Measurements from ENCODE around the gene CARD10.

- no peak for TF ChIP-seq CTCF (IDR thresholded peaks at IDR 0.05)
- TF ChIP-seq MAX (IDR thresholded peaks at IDR 0.05; ENCODE audit: low read depth) = no peak
- no peak for TF ChIP-seq POLR2AphosphoS5 (IDR thresholded peaks at IDR 0.05; ENCODE audit: low read depth, low read length)
- no peak for TF ChIP-seq MXI1 (IDR thresholded peaks at IDR 0.05; ENCODE audit: low read depth, low read length)
- TF ChIP-seq JUND (IDR thresholded peaks at IDR 0.05) = no peak
- no peak for TF ChIP-seq RAD21 (IDR thresholded peaks at IDR 0.05; ENCODE audit: low read length)
- TF ChIP-seq FOXM1 (IDR thresholded peaks at IDR 0.05; ENCODE audit: low read depth) = no peak
- no peak for TF ChIP-seq RFX5 (IDR thresholded peaks at IDR 0.05; ENCODE audit: low read length)
- no peak for TF ChIP-seq GABPA (IDR thresholded peaks at IDR 0.05; ENCODE audit: low read depth)
- TF ChIP-seq, protein P1, sequence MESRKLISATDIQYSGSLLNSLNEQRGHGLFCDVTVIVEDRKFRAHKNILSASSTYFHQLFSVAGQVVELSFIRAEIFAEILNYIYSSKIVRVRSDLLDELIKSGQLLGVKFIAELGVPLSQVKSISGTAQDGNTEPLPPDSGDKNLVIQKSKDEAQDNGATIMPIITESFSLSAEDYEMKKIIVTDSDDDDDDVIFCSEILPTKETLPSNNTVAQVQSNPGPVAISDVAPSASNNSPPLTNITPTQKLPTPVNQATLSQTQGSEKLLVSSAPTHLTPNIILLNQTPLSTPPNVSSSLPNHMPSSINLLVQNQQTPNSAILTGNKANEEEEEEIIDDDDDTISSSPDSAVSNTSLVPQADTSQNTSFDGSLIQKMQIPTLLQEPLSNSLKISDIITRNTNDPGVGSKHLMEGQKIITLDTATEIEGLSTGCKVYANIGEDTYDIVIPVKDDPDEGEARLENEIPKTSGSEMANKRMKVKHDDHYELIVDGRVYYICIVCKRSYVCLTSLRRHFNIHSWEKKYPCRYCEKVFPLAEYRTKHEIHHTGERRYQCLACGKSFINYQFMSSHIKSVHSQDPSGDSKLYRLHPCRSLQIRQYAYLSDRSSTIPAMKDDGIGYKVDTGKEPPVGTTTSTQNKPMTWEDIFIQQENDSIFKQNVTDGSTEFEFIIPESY (IDR thresholded peaks at IDR 0.05; ENCODE audit: borderline replicate concordance, low read depth) = no peak
Measured at GRCh38 chr22:37456346-37456745, 62.9 kb downstream of the CARD10 start.

All from SK-N-SH (cell line).